A204.1 (cell line): Measurements from ENCODE around the gene B2M.
A peak's percentile ranks its signal among the peaks of the same experiment; 100 is the strongest.
"Not testable (repeated sequence)": the region's sequence is repeated elsewhere in the genome, so short reads cannot be mapped to it uniquely, and the experiment has no call there.

ENCODE experiments used
- FAIRE-seq: peaks from 2 replicates; lab custom pipeline; 2012; peaks lifted over from hg19 to GRCh38; lab: Jason Lieb, UNC

Gene B2M

DNA sequence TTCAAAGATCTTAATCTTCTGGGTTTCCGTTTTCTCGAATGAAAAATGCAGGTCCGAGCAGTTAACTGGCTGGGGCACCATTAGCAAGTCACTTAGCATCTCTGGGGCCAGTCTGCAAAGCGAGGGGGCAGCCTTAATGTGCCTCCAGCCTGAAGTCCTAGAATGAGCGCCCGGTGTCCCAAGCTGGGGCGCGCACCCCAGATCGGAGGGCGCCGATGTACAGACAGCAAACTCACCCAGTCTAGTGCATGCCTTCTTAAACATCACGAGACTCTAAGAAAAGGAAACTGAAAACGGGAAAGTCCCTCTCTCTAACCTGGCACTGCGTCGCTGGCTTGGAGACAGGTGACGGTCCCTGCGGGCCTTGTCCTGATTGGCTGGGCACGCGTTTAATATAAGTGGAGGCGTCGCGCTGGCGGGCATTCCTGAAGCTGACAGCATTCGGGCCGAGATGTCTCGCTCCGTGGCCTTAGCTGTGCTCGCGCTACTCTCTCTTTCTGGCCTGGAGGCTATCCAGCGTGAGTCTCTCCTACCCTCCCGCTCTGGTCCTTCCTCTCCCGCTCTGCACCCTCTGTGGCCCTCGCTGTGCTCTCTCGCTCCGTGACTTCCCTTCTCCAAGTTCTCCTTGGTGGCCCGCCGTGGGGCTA, at the start of gene B2M, which contains the start of gene PATL2:
TSS of gene B2M (plus strand) at position 422 of the 647 bp plus-strand sequence. CDS start at position 452, 30 bp downstream.
TSS of gene PATL2 (minus strand) at position 228 of the 647 bp plus-strand sequence. CDS start 34,833 bp downstream, outside the sequence.
- peak; percentile 89 for FAIRE-seq

DNA sequence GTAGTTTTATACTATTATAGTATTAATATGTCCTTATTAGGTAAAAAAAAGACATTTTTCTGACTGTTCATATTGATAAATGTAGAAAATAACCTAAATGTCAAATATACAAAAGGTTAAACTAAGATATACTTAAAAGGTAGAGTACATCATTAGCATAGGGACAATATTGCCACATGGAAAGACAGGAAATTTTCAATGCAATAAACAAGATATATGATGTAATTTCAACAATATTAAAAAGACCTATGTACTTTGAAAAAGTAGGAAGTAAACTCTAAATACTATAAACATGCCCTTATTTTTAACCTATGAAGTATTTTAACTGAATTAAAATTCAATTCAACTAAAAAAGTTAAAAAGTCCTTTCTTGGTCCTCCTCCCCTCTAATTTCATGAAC, 49.7 kb upstream of the B2M start:
- no peak for FAIRE-seq

DNA sequence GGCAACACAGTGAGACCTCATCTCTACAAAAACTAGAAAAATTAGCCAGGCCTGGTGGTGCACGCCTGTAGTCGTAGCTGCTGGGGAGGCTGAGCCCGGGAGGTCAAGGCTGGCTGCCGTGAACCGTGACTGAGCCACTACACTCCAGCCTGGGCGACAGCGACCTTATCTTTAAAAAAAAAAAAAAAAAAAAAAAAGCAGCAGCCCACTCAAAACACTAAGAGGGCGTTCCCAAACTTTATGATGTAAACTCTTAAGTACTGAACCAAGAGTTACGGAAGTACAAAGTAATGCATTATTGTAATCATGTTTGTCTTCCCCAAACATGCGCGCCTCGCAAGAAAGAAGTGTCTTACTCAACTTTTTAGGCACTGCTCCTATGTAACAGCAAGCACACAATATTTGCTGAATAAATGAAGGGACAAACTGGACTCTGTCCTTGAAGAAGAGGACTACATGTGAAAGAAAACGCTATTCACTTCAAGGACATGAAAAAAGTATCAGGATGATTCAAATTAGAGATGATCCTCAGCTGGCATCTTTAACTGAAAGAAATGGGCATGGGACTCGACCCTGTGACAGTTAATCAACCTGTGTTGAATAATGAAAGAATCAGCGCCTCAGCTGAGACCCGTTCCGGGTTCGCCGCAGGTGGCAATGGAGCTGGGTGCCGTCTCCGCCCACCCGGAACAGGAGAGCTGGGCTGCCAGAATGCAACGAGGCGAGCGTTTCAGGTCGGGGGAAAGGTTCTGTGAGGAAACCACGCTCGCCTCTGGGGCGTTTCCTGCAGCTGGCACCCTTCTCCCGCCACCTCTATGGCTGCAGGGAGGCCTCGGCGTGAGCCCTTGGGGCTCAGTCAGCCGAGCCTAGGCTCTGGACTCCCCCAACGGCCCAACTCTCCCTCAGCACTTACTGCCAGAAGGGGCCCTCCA, 48.6 kb upstream of the B2M start:
- no peak for FAIRE-seq

DNA sequence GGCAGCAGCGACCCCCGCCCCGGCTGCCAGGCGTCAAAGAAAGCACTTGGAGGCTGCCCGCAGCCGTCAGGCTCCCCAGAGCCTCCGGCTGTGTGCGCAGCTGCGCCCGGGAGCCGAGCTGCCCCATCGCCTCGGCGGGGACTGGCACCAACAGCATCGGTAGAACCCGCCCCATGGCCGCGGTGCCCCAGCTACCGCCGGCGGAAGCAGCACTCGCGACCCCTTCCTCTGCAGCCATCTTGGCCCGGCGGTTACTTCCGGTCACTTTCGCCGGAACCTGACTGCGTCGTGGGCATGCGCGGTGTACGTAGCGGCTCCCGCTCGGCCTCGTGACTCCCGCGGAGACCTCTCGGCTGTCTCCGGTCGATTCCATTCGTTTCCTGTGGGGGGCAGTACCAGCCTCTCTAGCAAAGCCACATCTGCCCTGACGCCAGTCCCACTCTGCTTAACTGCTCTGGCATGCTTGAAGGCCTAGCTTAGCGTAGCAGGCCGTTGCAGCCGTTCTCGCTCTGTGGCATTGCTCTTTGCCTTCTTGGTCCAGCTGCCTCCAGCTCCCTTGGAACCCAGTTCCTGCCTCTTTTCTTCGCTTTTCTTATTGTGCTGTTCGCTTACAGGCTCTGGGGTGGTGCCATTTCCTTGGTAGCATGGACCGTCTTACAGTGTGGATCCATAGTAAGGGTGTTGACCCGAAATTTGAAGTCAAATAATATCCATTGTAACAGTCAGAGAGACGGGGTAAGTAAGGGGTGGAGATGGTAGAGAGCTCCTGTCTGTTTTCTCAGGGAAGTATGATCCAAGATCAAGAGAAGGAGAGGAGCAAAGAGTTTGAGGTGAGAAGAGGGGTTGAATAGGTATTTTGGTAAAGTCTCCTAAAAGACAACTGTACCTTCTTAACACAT, 47.7 kb upstream of the B2M start, which contains the start of gene SPG11:
TSS of gene SPG11 (minus strand) at position 253 of the 899 bp plus-strand sequence. CDS start at position 238, 15 bp downstream.
- peak; percentile 98 for FAIRE-seq

DNA sequence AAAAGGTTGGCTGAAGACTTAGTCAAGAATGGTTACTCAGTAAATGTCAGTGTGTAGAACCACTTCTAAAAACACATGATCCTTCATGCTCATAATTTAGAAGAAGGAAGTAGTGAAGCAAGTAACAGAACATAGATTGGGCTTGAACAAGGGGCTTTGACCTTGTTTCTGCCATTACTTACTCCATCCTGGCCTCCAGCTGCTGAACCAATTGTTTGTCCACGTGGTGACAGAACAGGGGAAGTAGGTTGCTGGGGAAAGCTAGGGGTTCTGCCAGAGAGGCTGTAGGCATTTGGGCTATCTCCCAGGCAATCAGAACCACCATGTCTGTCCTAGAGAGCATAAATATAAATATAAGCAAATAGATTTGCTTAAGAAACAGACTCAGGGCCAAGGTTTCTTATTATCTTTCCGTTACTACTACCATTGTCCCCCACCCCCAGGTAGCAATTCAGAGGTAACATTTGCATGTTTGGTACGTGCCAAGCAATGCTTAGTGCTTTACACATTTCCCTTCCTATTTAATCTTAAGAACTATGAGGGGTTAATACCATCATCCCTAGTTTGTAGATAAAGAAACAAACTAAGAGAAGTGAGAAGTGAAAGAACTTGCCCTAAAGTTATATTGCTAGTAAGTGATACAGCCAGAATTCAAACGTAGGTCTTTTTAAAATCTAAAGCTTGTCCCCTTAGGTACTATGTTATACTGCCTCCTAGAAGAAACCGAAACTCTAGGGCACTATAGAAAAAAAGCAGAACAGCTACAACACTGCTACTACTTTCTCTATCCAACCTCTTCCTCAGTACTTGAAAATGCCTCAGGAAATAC, 44.9 kb upstream of the B2M start:
- FAIRE-seq: no peak

DNA sequence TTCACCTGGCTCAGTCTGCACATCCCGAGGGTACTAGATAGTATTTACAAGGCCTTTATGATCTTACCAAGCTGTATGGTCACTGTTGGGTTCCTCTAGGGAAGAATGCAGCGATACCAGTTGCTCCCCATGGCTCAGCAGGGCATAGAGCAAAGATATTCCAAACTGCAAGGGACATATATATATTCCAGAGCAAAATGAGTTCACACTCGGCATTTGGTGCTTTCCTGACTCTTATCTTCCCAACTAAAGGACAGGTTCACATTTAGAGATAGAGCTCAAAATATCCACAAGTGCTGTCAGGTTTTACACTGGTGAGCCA, 44.3 kb upstream of the B2M start:
- FAIRE-seq: no peak

DNA sequence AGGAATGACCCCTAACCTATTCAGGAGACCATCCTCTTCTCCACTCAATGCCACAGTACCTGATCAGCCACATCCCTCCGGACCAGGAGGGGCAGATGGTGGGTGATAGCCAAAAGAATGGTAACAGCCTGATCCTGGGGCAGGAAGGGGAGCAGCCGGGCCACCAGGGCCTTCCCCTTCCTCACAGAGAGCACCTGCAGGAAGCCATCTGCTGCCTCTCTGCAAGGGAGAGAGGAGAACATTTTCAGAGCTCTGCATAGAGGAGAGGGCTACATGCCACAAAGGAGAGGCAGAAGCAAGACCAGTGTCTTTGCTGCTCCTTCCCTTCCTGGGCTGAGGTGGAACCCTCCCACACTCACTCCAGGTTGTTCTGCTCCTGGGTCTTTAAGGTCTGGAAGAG, 42.4 kb upstream of the B2M start:
- FAIRE-seq: no peak

DNA sequence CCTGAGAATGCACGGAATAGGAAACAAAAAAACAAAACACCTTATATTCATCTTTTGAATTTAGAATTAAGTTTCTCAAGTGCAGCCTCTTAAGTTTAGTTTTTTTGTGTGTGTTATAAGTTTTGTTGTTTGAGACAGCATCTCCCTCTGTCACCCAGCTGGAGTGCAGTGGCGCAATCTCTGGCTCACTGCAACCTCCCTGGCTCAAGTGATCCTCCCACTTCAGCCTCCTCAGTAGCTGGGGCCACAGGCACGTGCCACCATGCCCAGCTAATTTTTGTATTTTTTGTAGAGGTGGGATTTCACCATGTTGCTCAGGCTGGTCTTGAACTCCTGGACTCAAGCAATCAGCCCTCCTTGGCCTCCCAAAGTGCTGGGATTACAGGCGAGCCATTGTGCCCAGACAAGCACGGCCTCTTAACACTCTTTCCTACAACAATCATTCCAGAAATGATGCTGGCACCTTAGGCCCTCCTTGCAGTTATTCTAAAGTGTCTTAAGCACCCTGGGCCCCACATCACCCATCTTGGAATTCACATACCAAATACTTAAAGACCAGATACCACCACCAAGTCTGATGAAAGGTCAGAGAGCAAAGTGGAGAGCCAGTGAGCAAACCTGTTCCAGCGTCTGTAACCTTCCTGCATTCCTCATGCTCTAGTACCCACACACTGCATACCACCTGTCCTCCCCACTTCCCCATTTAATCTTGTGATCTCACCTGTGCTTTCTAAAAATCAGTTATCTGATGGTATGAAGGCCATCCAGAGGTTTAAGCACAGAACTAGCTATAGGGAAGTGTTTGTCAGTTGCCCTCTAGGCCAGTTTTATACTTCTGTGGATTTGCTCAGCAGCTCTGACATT, 41.0 kb upstream of the B2M start:
- FAIRE-seq: no peak

DNA sequence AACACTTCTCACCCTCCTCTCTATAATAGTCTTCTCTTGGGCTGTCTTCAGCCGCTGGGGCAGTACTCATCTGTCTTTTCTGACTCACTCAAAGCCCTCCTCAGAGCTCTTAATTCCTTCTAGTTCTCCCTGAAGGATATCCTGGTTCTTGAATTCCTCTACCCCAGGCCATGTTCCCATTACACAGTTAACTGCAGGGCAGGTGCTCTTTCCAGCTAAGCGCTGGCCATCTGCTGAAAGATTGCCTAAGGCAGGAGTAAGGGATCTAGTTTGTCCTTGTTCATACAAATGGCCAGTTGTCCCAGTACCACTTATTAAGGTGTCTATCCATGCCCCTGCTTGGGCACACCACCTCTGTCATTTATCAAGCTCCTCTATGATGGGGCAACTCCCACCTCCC, 37.7 kb upstream of the B2M start:
- FAIRE-seq: no peak

DNA sequence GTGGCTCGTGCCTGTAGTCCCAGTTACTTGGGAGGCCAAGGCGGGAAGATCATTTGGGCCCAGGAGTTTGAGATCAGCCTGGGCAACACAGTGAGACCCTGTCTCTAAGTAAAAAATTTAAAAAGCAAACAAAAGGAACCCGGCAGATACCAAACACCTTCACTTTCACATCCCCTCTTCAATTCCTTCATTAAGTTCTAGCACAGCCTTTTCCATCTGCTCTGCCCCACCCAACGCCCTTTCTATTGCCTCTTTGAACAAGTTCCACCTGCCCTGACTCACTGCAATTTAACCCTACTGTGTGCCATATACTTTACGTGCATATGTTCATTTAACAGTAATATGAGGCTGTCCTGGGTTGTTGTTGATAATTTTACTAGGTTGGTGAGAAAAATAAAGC, 35.4 kb upstream of the B2M start:
- no peak for FAIRE-seq

DNA sequence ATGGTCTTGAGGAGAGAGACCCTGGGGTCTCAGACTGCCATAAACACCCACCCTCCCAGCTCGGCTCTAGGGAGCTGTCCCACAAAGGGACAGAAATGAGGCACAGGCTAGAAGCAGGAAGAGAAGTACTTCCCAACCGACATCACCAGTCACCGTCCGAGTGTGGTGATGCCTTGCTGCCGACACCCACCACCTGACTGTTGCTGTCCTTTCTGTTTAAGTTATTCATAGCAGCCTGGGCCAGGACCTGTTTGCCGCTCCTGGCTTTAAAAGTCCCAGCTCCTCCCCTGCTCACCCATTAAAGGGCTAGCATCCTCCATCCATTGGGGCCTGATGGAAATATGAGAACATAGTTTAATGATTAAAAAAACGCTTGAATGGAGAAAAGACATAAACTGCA, 34.6 kb upstream of the B2M start:
- FAIRE-seq: no peak

DNA sequence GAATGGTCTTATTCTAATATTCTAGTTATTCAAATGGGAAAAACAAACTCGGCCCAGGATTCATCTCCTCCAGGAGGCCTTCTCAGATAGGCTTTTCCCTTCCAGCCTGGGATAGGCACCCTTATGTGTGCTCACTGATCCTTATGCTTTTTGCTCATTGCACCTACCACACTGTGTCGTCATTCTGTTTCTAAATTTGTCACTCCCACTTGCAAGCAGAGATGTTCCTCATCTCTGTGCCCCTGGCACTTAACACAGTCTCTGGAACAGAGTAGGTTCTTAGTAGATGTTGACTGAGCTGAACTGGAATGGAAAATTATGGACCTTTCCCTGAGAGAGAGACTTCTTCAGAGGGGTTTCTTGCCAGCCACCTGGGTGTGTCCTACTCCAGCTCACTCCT, 29.1 kb upstream of the B2M start:
- no peak for FAIRE-seq

DNA sequence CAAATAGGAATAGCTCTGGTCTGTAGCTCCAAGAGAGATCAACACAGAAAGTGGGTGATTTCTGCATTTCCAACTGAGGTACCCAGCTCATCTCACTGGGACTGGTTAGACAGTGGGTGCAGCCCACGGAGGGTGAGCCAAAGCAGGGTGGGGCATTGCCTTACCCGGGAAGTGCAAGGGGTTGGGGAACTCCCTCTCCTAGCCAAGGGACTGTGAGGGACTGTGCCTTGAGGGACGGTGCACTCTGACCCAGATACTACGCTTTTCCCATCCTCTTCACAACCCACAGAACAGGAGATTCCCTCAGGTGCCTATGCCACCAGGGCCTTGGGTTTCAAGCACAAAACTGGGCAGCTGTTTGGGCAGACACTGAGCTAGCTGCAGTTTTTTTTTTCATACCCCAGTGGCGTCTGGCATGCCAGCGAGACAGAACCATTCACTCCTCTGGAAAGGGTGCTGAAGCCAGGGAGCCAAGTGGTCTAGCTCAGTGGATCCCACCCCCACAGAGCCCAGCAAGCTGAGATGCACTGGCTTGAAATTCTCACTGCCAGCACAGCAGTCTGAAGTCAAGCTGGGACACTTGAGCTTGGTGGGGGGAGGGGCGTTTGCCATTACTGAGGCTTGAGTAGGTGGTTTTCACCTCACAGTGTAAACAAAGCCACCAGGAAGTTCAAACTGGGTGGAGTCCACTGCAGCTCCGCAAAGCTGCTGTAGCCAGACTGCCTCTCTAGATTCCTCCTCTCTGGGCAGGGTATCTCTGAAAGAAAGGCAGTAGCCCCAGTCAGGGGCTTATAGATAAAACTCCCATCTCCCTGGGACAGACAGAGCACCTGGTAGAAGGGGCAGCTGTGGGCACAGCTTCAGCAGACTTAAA, 28.3 kb upstream of the B2M start:
- FAIRE-seq: not testable (repeated sequence)

DNA sequence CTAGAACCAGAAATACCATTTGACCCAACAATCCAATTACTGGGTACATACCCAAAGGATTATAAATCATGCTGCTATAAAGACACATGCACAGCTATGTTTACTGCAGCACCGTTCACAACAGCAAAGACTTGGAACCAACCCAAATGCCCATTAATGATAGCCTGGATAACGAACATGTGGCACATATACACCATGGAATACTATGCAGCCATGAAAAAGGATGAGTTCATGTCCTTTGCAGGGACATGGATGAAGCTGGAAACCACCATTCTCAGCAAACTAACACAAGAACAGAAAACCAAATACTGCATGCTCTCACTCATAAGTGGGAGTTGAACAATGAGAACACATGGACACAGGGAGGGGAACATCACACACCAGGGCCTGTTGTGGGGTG, 22.0 kb upstream of the B2M start:
- FAIRE-seq: not testable (repeated sequence)

DNA sequence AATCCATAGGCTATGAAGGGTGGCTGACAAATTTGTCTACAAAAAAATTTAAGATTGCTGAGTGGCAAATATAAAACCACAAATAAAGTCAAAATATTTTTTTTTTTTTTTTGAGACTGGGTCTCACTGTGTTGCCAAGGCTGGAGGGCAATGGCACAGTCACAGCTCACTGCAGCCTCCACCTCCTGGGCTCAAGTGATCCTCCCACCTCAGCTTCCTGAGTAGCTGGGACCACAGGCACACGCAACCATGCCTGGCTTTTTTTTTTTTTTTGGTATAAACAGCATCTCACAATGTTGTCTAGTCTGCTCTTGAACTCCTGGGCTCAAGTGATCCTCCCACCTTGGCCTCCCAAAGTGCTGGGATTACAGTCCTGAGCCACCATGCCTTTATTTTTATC, 21.1 kb upstream of the B2M start:
- not testable (repeated sequence) for FAIRE-seq

DNA sequence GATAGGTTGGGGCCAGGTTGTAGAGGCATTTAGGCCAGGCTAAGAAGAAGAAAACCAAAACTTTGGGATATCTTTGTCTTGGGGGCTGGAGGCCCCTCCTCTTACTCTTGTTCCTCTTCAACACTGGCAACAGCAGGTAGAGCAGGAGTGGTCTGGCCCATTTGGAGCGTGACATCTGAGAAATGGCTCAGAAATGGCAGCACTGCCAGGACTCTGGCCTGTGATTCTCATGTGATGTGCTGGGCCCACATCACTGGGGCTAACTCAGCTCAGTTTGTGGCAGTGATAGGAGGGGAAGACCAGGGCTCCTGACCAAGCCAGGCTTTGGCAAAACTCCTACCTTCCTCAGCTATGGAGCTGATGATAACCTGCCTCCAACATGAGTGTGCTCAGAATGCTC, 18.7 kb upstream of the B2M start:
- no peak for FAIRE-seq

DNA sequence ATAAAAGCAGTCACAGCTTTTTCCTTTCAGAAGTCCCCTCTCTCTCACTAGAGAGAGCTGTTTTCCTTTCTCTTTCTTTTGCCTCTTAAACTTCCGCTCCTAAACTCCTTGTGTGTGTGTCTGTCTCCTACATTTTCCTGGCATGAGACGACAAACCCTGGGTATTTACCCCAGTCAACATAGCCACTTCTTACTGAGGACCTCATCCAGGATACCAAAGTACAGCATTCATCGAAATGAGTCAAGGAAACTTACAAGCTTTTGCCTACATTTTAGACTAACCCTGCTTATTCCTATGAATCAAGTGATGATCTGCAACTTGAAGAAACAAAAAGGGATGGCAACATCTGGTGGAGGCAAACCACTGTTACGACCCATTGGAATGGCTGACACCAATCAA, 16.9 kb upstream of the B2M start:
- no peak for FAIRE-seq

DNA sequence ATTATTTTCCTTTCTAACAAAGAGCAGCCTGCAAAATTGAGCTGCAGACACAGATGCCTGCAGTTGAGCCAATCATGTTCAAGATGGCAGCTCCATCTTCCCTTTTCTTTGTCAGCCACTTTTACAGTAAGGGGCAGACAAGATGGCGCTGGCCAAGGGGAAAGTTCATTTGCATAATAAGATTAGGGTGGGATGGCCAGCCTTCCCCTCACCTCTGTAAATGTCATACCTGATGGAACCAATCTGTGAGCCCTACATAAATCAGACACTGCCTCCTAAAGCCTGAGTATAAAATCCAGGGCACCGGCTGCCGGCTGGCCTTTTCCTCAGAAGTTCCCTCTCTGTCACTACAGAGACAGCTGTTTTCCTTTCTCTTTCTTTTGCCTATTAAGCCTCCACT, 16.0 kb upstream of the B2M start:
- FAIRE-seq: no peak

DNA sequence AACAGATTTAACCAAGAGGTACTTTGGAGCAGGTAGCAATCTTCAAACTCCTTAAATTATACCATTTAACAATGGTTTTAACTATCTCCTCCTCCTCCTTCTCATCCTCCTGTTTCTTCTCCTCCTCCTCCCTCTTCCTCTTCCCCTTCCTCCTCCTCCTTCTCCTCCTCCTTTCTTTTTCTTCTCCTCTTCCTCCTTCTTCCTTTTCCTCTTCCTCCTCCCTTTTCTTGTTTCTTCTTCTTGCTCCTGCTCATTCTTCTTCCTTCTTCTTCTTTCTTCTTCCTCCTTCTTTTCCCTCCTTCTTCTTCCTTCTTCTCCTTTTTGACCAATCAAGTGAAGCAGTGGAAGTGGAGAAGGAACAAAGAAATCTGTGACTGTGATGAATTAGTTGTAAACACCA, 14.3 kb upstream of the B2M start:
- FAIRE-seq: no peak

DNA sequence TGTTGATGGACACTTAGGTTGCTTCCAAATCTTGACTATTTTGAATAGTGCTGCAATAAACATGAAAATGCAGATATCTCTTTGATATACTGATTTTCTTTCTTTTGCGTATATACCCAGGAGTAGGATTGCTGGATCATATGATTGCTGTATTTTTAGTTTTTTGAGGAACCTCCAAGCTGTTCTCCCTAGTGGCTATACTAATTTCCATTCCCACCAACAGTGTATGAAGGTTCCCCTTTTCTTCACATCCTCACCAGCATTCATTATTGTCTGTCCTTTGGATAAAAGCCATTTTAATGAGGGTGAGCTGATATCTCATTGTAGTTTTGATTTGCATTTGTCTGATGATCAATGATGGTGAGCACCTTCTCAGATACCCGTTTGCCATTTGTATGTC, 12.7 kb upstream of the B2M start:
- FAIRE-seq: no peak
